GM19240 (cell line): ENCODE measurements around the gene HAL.

Experiments used
- DNase-seq: peaks from one replicate; pipeline ENCODE4 v3.0.0; 2011; ENCODE audit warnings: low spot score; ENCODE audit not compliant: insufficient read length

Gene HAL

GRCh38 chr12:95942524-95943329 lies 53.4 kb downstream of the HAL start, which contains the start of gene CCDC38:
CCDC38 (minus strand) TSS chr12:95942614; CDS start chr12:95936509, 6,105 bp downstream.
- peak; percentile 83 for DNase-seq

- DNase-seq = no peak
Measured at GRCh38 chr12:95942101-95942523, 54.0 kb downstream of the HAL start.

GRCh38 chr12:95940514-95940913 lies 55.6 kb downstream of the HAL start:
- DNase-seq = no peak
